Fibroblast of mammary gland (primary cell): ENCODE data around the gene TOX2.

Experiments
- DNase-seq: peaks from one replicate; pipeline ENCODE4 v3.0.0-alpha.2; 2010; ENCODE audit warnings: low read depth
- H3K4me3 ChIP-seq: 2 replicates; pipeline ENCODE4 v1.5.1; 2011; ENCODE audit warnings: low read depth, mild to moderate bottlenecking, low read length, moderate library complexity; ENCODE audit not compliant: control insufficient read depth
- CTCF ChIP-seq: conservative IDR thresholded peaks from 2 replicates; pipeline ENCODE4 v1.5.1; 2011; ENCODE audit warnings: low read depth, low read length, inconsistent platforms; ENCODE audit not compliant: control insufficient read depth, insufficient read depth

The TOX2 gene

DNA sequence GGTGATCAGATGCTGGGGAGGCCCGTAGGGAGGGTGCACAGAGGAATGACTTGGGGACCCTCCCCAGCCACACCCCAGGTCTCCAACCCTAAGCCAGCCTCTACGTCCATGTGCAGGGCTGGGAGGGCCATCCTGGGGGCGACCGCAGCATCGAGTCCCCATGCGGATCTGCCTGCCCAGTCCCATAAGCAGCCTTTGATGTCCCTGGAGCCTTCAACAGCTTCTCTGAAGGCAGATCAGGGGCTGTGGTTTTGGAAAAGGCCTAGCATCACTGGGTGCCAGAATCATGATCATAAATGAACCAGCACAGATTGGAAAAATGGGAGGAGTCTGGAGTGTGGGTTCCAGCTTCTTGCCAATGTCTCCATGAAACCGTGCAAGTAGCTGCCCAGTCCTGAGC, 22.9 kb downstream of the TOX2 start:
- H3K4me3 ChIP-seq, result no peak overlapping the region
- TF ChIP-seq CTCF, result no peak
- DNase-seq, result peak; percentile 48

DNA sequence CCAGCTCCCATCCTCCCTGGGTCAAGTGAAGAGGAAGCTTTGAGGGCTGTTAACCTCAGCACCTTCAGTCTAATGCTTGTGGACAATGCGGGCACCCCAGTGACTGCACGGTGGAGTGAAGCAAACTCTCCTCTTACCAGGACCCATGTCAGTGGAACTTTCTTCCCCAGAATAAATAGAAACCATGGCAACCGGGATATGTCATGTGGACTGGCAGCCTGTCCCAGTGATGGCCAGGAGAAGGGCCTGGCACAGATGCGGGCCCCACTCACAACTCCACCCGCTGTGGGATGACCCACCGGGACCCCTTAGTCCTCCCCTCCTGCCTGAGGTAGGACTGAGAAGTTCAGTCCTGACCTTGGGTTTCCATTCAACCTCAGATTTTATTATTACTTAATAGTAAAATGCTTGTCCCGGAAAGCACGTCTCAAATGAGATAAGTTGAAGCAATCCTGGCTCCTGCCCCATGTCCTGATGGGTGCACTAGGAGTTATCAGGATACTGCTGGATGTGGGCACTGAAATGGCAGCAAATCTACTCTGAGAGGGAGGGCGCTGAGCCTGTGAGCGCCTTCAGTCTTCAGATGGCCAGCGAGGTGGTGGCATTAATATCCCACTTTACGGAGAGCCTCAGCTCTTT, 23.5 kb downstream of the TOX2 start:
- DNase-seq, result no peak
- TF ChIP-seq CTCF, result no peak
- H3K4me3 ChIP-seq, result no peak overlapping the region

GRCh38 chr20:43938932-43939761, 24.5 kb downstream of the TOX2 start:
- no peak overlapping the region for H3K4me3 ChIP-seq
- no peak for TF ChIP-seq CTCF
- peak; percentile 100 for DNase-seq

DNA sequence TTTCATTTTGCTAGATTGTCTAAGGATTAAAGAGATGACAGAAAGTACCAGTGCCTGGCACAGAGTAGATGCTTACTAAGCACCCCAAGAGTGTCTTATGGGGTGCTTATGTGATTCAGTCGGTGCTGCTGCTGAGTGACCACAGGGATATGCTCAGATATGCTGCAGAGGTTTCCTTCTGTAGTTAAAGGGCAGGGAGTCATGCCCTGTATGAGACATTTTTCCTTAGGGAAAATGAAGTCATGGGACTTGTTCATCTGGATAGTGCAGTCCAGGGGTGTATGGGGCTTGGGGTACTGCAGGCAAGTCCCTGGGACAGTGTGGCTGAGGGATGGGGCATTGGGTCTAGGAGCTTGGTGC, 25.1 kb downstream of the TOX2 start:
- no peak for TF ChIP-seq CTCF
- peak; percentile 77 for DNase-seq
- H3K4me3 ChIP-seq, result no peak overlapping the region

DNA sequence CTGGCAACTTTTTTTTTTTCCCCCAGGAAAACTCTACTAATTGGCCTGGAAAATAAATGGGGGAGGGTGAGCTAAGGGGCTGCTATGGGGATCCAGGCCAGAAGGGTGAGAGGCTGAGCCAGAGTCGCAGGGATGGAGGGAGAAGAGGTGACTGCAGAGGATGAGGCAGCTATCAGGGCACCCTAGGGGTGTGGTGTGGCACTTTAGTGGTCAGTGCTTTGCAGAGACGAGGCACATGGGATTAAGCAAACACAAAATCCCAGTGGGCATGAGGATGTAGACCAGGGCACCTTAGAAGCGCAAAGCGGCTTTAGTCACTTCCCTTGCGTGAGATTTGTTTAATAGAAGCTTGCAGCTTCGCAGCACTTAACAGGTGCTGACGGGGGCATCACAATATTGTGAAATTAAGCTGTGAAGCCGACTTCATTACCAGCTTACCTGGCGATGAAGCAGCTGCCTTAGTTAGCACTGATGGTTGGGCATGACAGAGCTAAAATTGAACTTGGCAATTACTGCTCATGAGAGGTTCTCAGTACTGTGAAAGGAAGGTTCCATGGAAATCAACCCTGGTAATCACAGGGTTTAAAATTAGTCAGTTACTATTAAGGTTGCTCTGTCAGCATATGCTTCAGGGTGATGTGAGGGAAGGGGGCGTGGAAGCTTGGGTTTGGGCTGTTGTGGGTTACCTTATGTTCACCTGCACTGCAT, 26.0 kb downstream of the TOX2 start:
- H3K4me3 ChIP-seq, result no peak overlapping the region
- TF ChIP-seq CTCF, result no peak

DNA sequence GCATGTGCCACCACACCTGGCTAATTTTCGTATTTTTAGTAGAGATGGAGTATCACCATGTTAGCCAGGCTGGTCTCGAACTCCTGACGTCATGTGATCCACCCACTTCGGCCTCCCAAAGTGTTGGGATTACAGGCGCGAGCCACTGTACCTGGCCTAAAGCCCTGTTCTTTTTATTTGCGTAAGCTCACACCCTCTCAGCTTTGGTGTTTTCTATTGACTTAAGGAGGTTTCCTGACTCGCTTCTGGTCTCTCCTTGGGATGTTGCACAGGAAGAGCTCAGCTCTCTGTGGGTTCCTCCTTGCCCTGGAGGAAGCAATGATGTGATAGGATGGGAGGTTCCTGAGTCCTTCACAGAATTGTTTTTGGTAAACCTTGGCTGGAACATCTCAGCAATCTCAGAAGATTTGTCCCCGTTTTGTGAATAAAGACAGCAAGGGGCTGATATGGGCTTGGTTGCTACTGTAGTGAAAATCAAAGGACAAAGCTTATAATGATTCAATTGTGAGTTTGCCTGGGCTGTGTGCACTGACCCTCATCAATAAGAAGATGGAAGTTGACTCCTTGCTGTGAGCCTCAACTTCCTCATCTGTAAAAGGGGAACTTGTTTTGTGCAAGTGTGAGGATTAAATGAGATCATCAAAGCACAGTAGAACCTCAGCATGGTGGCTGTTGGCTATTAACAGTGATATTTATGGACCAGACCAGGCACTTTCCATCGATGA, 27.0 kb downstream of the TOX2 start:
- no peak for TF ChIP-seq CTCF
- H3K4me3 ChIP-seq, result no peak overlapping the region
- DNase-seq, result peak; percentile 49

More for the DNA sequence above, 26.0 kb downstream of the TOX2 start:
- no peak for DNase-seq
